HG03159 (cell line): ENCODE results near the gene SEL1L3.

ENCODE experiments used
- ATAC-seq: cut with Tn5 transposase; IDR thresholded peaks from one replicate; pipeline ENCODE4 v1.9.1; 2021; ENCODE audit warnings: mild to moderate bottlenecking, moderate library complexity; ENCODE audit not compliant: unreplicated experiment

Gene SEL1L3

DNA sequence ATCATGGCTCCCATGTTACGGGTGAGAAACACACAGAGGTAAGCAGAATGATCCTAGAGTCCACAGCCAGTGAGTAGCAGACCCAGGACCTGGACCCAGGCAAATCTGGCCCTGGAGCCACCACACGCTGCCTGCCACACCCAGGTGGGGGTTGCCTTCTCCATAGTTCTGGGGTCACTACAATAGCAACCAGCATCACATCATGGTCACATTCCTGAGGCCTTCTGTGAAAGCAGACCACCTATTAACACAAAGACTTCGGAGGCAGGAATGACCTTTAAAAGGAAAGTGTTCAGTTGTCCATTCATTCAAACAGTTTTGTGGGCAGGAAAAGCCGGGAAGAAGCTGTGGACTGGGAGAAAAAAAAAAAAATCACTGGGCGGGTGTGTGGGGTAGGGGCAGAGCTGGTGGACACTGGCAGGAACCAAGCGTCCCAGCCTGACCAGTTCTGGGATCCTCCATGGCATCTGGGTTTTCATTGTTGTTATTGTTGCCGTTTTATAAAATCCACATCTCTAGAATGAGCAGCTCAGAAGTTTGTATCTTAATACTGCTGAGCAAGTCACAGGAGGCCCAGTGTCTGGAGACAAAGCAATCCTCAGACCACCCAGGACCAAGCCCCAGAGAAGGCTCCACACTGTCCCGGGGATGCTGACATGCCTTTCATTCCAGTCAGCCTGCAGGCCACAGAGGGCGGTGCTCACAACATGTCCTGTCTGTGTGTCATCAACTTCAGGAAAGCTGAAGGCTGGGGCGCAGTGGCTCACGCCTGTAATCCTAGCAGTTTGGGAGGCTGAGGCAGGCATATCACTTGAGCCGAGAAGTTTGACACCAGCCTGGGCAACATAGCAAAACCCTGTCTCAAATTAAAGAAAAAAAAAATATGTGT, 67.0 kb downstream of the SEL1L3 start:
- no peak for ATAC-seq

DNA sequence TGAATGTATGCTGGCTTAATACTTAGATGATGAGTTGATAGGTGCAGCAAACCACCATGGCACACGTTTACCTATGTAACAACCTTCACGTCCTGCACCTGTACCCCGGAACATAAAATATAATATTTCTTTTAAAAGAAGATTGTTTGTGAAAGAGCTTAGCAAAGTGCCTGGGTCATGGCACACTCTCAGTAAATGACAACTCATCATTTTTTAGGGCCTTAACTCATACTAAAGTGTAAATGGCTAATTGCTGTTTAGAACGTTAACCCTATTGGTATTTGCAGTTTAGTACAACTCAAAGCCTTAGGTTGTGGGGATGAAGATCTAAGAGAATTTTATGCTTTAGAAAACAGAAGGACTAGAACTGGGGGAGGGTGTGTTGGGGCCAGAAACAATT, 67.7 kb downstream of the SEL1L3 start:
- no peak for ATAC-seq

DNA sequence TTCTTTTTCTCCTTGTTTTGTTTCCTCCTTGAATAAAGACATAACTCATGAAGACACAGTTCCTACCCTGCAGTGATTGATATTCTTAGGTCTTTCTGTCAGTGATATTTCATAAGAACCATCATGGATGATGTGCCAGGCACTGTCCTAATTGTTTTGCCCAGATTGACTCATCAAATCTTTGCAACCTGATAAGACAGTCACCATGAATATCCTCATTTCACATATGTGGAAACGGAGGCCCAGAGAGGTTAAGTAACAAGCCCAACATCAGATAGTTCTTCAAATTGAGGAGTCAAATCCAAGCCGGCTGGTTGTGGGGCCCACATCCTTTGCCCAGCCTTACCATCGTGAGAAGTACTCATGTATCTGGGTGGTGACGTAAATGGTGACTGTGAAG, 69.9 kb downstream of the SEL1L3 start:
- no peak for ATAC-seq

DNA sequence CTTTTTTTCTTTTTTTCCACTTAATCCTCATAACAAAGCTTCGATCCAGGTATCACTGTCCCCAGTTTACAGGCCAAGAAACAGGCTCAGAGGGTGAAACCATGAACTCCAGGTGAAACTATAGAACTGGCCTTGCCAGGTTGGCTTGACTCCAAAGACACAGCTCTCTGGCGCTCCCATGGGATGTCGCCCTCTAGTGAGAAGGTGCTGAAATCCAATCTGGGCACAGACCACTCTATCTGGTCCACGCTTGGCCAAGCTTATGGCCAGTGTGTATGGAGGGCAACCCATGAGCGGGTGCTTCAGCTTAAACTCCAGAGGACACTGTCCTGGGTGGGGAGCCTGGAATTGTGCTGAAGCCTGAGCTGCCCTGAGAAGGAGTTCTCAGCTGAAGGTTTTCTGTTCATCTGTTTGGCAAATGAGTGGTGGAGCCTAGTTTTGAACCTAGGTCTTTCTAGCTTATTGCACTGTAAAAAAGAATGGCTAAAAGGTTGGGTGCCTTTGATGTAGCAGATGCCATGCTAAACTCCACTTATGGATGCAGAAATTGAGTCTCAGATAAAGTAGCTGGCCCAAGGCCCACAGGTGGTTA, 70.5 kb downstream of the SEL1L3 start:
- no peak for ATAC-seq

DNA sequence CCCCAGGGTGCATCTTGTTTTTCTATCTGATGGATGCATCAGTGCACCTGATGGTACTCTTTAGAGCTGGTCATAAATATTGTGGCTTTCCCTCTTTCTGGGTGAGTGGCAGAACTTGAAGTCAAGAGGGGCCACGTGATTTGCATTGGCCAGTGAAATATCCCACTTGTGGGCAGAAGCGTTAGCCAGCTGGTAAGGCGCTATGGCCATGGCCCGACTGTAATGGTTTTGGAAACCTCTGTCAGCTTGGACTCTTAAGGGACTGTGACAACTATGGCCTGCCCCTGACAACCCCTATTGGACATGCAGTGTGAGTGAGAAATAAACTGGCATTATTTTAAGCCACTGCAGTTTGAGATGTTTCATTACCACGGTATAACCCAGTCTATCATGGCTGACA, 72.8 kb downstream of the SEL1L3 start:
- no peak for ATAC-seq

DNA sequence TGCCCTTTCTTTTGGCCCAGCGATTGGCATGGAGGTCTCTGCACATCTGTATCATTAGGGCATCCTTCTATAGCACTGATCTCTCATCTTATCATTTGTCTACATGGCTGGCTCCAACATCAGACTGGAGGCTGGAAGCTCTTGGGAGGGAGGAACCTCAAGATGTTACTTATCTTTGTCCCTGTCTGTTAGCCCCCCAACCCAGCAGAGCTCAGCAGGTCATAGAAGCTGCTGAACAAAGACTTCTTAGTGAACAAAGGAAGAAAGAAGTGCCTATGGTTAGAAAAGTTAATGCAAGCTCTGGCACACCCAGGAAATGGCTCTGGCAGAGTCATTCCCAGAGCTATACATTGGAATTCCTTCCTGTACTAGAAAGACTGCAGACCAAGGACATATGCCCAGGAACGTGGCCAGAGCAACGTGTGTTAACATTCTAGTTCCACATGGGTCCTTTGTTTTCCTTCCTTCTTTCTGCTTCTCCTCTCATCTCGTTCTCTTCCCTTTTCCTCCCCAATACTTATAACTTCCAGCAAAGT, 74.0 kb downstream of the SEL1L3 start:
- no peak for ATAC-seq

DNA sequence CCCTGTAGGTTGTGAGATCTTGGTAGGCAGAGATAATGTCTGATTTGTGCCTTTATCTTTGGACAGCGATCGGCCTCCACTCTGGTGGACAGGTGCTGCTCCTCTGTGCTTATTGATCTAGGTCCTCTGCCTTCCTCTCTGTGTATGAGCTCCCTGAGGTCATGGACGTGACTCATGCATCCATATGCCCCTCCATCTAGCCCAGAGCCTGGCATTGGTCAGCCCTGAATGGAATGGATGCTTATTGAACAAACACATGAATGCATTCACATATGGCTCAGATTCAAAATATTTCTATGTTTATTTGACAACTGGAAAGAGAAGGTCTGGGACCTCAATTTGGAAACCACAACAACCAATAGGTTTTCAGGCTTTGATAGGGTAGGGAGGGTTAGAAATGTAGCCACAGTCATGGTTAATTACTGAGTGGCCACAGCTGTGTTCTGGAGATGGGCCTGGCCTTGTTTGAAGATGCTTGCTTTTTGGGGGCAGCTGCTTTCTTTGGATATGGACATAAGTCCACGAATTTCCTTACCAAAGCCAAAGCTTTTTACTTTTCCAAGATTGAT, 76.2 kb downstream of the SEL1L3 start:
- no peak for ATAC-seq

DNA sequence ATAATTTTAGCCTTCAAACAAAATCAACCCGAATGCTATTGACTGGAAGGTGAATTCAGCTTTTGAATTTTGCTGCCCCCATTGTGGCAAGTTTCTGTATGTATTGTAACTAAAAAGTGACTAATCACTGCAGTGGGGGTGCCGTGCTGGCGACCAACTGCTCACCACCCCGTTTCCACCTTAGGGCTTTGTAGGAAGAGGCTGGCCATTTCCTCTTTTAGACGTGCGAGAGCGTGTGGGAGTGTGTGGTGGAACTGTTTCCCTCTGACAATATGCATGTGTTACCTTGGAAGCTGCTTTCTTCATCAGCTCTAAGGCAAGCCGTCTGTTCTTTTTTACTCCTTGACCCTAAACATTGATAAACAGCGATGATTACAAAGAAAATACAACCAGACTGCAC, 78.8 kb downstream of the SEL1L3 start:
- no peak for ATAC-seq

DNA sequence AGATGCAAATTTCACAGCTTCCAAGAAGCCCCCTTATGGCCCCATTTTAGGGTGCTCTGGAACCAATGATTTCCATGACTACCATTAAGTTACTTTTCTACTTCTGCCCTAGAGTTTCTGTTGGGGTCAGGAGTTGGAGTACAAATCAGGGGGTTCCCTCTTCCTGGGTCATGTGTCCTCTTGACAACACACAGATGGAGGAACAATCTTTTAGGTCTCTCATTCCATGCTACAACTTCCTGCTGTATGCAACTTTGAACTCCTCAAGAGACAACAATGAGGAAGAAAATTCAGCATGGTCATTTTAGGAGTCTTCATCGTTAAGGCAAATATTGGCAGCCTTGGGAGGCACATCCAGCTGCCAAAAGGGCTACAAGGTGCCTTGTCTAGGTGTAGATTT, 79.7 kb downstream of the SEL1L3 start:
- ATAC-seq, result no peak

DNA sequence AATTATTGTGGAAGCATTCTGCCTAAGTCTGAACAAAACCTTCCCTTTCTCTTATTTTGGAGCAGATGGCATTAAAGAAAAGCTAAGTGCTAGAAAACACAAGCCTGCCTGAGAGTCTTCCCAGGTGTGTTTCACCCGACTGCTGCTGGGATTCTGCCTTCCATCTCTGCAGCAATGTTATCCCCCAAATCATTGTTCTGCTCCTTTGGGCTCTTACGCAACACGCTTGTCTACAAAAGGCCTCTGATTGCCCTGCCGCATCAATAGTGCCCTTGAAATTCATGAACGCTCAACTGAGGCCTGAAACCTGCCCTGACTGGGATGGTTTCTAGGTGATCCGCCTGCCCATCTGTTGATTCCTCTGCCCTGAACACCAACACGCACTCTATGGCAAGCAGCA, 80.3 kb downstream of the SEL1L3 start:
- no peak for ATAC-seq

DNA sequence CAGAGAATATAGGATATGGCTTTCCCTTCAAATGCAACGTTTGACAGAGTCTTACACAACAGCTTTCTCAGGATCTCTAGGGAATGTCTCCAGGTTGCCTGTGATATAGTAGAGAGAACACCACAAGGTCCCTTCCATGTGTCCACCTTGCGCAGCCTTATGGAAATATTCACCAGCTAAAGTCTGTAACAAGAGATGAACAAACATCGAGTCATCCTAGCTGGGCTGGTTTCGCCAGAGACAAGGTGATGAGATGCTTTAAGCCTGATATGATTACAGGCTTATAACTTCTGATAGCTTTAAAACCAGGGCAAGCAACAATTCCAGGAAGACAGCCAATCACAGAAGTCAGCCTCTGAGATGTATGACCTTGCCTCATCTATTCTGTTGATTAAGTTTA, 83.8 kb downstream of the SEL1L3 start:
- ATAC-seq, result no peak

DNA sequence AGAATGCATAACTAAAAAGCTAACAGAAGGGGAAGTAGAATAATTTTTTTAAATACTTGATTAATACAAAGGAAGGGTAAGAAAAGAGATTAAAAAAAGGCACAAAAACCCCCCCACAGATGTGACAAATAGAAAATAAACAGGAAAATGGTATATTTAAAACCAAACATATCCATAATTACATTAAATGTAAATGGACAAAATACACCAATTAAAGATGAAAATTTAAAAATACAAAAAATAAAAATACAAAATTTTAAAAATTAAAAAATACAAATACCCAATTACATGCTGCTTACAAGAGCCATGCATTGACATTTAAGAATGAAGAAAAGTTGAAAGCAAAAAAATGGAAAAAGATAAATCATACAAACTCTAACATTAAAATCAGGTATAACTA, 86.0 kb downstream of the SEL1L3 start:
- ATAC-seq, result no peak

DNA sequence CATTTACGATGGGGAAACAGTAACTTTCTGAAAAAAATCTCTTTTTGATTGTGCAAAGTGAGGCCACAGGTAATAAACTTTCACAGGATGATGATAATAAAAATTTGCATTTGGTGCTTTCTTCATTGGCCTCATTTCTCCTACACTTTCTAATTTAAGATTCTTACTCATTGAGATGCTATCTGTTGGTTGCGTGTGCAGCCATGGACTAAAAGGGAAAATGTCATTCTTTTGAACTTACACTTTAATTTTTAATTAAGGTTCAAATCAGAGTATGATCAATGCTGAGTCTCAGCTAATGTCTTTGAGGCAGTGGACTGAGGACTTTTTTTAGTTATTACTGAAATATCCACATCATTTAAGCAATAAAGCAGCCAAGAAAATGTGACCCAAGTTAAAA, 87.6 kb downstream of the SEL1L3 start:
- ATAC-seq, result no peak

DNA sequence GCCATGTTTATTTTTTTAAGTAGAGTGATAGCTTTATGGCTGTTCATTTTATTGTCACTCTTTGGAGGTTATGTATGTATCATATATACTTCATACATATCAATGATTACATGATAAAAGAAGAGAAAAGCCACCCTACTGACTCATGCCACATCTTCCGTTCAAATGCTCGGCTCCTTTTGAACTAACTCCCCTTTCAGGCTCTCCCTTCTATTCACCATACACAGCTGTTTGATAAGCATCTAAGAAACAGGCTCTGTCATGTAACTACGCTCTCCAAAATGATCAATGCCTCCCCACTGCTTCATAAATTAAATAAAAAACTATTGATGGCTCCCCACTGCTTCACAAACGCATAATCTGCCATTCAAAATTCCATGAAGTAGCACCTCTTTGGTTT, 89.4 kb downstream of the SEL1L3 start:
- no peak for ATAC-seq

DNA sequence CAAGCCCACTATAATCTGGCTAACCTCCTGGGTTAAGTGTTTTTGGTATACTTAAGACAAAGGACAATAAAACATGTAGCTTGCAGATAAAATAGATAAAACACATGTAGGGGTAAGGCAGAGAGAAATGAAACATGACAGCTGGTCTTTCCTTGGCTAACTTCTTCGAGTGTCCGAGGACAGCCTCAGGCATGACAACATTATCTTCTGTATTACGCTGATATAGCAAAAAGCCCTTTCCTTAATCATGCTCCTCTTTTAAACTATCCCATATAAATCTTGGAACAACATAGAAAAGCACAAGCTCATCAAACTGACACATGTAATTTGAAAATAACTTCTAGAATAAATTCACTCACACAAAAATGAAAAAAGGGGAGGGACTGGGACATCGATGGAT, 91.1 kb downstream of the SEL1L3 start:
- ATAC-seq, result no peak

DNA sequence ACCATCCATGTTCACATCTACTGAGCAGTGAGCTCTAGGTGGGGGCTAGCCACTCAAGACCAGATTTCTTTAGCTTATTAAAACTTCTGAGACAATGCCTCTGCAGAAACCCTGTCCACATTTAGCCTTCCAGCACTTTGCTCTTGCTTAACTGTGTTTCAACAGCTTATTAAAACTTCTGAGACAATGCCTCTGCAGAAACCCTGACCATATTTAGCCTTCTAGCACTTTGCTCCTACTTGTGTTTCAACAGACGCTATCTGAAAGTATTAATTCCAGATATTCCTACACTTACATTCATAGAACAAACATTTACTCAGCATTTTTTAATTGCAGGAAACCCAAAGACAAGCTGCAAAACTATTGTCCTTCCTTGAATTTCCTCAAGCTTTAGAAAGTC, 91.9 kb downstream of the SEL1L3 start:
- ATAC-seq, result no peak

DNA sequence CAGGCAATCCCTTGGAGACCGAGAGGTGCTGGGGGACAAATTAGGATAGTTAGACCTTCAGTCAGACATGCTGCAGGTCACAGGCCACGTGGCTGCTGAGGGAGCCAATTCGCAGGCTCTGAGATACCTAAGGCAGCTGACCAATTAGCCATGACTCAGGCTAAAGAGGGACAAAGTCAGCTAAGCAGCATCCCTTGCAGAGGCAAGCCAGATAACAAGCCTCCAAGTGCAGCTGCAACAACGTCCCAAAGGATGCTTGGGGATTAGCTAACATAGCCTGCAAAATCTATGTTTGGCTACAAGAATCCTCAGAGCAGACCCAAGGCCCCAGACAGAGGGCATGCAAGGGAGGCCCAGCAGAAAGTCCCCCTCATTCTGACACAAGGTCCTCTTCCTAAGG, 93.5 kb downstream of the SEL1L3 start:
- no peak for ATAC-seq

DNA sequence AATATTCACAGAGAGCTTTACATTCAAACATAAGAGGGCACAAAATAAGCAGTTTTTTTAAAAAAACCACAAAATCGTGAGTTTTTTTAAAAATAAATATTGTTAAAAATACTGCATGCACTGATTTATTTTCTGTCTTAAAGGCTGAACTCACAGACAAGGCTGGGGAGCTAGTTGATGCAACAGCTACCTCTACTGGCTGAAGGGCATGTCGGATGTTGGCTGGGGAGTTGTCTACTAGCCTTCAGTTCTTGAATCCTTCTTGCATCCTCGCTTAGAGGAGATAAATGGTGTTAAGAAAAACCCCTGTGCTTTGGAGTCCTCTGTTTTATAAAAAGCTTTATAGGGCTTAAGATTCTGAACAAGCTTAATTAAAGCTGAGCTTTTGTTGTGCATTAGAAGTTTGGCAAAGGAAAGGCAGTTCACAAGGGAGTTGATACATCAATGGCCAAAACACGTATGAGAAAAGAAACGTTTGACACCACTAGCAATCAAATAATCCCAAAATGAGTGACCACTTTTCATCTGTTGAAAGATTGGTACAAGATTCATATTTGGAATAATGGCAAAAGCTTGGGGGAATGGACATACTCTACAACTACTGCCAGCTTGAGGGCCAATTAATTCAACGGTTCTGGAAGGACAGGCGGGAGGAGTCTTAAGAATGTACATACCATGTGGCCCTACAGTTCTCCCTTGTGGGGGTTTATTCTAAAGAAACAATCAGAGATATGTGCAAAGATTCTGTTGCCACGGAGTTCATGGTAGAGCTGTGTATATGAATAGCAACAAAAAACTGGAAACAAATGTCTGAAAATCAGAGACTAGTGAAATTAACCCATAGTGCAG, 94.7 kb downstream of the SEL1L3 start:
- ATAC-seq, result peak; percentile 61

DNA sequence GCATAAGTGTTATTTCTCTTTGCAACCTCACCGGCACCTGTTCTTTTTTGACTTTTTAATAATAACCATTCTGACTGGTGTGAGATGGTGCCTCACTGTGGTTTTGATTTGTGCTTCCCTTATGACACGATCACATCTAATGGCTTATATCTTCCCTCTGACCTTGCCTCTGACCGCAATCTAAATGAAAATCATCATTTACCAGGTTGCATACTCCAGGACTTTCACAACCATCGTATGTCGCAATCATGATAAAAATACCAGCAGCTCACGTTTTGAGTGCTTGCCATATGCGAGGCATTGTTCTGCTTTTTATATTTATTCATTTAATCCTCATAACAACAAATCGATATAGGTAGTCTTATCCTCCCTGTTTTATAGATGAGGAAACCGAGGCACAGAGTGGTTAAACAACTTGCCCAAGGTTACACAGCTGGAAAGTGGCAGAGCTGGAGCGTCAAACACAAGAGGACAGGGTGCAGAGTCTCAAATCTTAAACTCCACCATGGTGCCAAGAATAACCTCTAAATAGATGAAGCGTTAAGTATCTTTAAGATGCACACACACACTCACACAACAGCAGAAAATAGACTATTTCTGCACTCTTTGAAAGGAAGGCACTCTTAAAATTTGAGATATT, 102.2 kb downstream of the SEL1L3 start:
- ATAC-seq, result no peak

DNA sequence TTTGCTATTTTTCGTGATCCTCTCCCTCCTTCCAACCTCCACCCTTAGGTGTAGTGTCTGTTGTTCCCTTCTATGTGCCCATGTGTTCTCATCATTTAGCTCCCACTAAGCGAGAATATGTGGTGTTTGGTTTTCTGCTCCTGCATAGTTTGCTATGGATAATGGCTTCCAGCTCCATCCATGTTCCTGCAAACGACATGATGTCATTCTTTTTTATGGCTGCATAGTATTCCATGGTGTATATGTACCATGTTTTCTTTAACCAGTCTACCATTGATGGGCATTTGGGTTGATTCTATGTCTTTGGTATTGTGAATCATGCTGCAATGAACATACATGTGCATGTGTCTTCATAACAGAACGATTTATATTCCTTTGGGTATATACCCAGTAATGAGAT, 102.7 kb downstream of the SEL1L3 start:
- ATAC-seq, result no peak

DNA sequence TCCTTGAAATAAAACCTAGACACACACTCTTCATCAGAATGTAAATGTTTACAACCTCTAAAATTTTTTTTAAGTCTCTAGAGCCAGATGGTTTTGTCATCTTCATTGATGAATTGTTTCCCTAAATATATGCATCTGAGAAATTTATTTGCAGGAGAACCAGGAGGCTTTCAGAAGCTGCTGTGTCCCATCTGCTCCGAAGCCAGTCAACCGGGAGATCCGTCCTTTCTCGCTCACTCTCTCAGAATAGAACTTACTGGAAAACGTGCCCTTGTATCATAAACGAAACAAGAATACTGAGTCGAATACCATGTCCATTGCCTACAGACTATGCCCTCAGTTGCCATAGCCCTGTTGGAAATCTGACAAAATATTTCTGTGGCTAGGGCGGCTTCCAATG, 103.7 kb downstream of the SEL1L3 start:
- no peak for ATAC-seq
